ENCODE measurements around the gene PGC. TPM values are rescaled to one million over a fixed set of nuclear protein-coding genes. Genes with fewer than 3 reads are reported as not detected.

The PGC gene
- total RNA-seq, 3 donors from 2014 or later: 3.2 TPM; not detected in 2

- intact Hi-C loops (cut with DNase I; ENCODE audit: low total_unique reads): no loop called here
- DNase-seq (ENCODE audit: low spot score in 2 of 2): no peak
- H3K36me3 ChIP-seq: peaks cover 11% of the 10 kb centered on the region
- TF ChIP-seq CTCF (IDR thresholded peaks at IDR 0.05) (no peak), POLR2AphosphoS5 (IDR thresholded peaks at IDR 0.05) (no peak), POLR2A (IDR thresholded peaks at IDR 0.05) (no peak)
- no peak overlapping the region for H3K27ac ChIP-seq
- H3K4me1 ChIP-seq: no peaks in the 10 kb centered on the region
- H3K4me3 ChIP-seq: no peak overlapping the region
- H3K27me3 ChIP-seq: no peaks in the 10 kb centered on the region
- no peaks in the 10 kb centered on the region for H3K9me3 ChIP-seq
Measured at GRCh38 chr6:41775293-41775882, 28.2 kb upstream of the PGC start.

- Histone ChIP-seq H3K27me3 (no peaks in the 10 kb centered on the region), H3K36me3 (peaks cover 11% of the 10 kb centered on the region), H3K27ac (no peak overlapping the region), H3K4me3 (no peak overlapping the region), H3K9me3 (no peaks in the 10 kb centered on the region), H3K4me1 (no peaks in the 10 kb centered on the region)
- TF ChIP-seq CTCF (IDR thresholded peaks at IDR 0.05) (no peak), POLR2AphosphoS5 (IDR thresholded peaks at IDR 0.05) (no peak), POLR2A (IDR thresholded peaks at IDR 0.05) (no peak)
- intact Hi-C loops (cut with DNase I; ENCODE audit: low total_unique reads): no loop called here
- no peak for DNase-seq (ENCODE audit: low spot score in 2 of 2)
Measured at GRCh38 chr6:41774841-41775240, 27.6 kb upstream of the PGC start.

GRCh38 chr6:41771058-41771983, 24.1 kb upstream of the PGC start:
- intact Hi-C loops (cut with DNase I; ENCODE audit: low total_unique reads): no loop called here
- no peak for TF ChIP-seq CTCF (IDR thresholded peaks at IDR 0.05)
- TF ChIP-seq POLR2AphosphoS5 (IDR thresholded peaks at IDR 0.05): no peak
- TF ChIP-seq POLR2A (IDR thresholded peaks at IDR 0.05): no peak
- no peak for DNase-seq (ENCODE audit: low spot score in 2 of 2)
- Histone ChIP-seq H3K4me3 (no peak overlapping the region), H3K4me1 (peaks cover 0 to 3% of the 10 kb centered on the region in 2 donors), H3K9me3 (no peaks in the 10 kb centered on the region), H3K27ac (no peak overlapping the region), H3K27me3 (no peaks in the 10 kb centered on the region), H3K36me3 (peaks cover 11% of the 10 kb centered on the region)

- no peak overlapping the region for H3K27ac ChIP-seq
- no peaks in the 10 kb centered on the region for H3K27me3 ChIP-seq
- peaks cover 0 to 3% of the 10 kb centered on the region in 2 donors for H3K4me1 ChIP-seq
- peaks cover 11% of the 10 kb centered on the region for H3K36me3 ChIP-seq
- intact Hi-C loops (cut with DNase I; ENCODE audit: low total_unique reads): no loop called here
- no peak for TF ChIP-seq POLR2A (IDR thresholded peaks at IDR 0.05)
- no peaks in the 10 kb centered on the region for H3K9me3 ChIP-seq
- no peak overlapping the region for H3K4me3 ChIP-seq
- DNase-seq (ENCODE audit: low spot score in 2 of 2): no peak
Measured at GRCh38 chr6:41770381-41771057, 23.3 kb upstream of the PGC start.

GRCh38 chr6:41769376-41769775, 22.2 kb upstream of the PGC start:
- DNase-seq (ENCODE audit: low spot score in 2 of 2): no peak
- Histone ChIP-seq H3K27ac (no peak overlapping the region), H3K36me3 (peaks cover 7% of the 10 kb centered on the region), H3K9me3 (no peaks in the 10 kb centered on the region), H3K4me3 (no peak overlapping the region), H3K27me3 (no peaks in the 10 kb centered on the region), H3K4me1 (peaks cover 0 to 3% of the 10 kb centered on the region in 2 donors)
- TF ChIP-seq POLR2A (IDR thresholded peaks at IDR 0.05): no peak
- no peak for TF ChIP-seq POLR2AphosphoS5 (IDR thresholded peaks at IDR 0.05)
- TF ChIP-seq CTCF (IDR thresholded peaks at IDR 0.05): no peak
- intact Hi-C loops (cut with DNase I; ENCODE audit: low total_unique reads): no loop called here
